GM23338 (cell line): ENCODE measurements around the gene TMEM201. TPM values are rescaled to one million over a fixed set of nuclear protein-coding genes. Genes with fewer than 3 reads are reported as not detected.

Source experiments
- ATAC-seq: fragments of 200-7000 bp; cut with Tn5 transposase; 3 replicates; pipeline ENCODE4 v1.9.1; 2020
- DNase-seq: peaks from one replicate; pipeline ENCODE4 v3.0.0-alpha.2; 2015; ENCODE audit warnings: low spot score
- H2AFZ ChIP-seq: fragments of 200-600 bp; sonication (generic); 2 replicates; pipeline ENCODE4 v1.8.0; 2016; ENCODE audit warnings: antibody characterized with exemption, mild to moderate bottlenecking, moderate library complexity
- H3F3A ChIP-seq: fragments of 200-600 bp; sonication (generic); replicated peaks from 2 replicates; pipeline ENCODE4 v1.8.0; 2017; ENCODE audit warnings: antibody characterized with exemption, mixed run types, low read depth
- H3K27ac ChIP-seq: fragments of 200-600 bp; sonication (generic); 2 replicates; pipeline ENCODE4 v1.6.1; 2016; ENCODE audit warnings: low read depth
- H3K27me3 ChIP-seq: fragments of 200-600 bp; sonication (generic); 2 replicates; pipeline ENCODE4 v1.8.0; 2016; ENCODE audit warnings: mild to moderate bottlenecking, mixed run types, moderate library complexity; ENCODE audit not compliant: insufficient read depth
- H3K36me3 ChIP-seq: fragments of 200-600 bp; sonication (generic); 2 replicates; pipeline ENCODE4 v1.8.0; 2016; ENCODE audit warnings: mild to moderate bottlenecking; ENCODE audit not compliant: insufficient read depth
- H3K4me1 ChIP-seq: fragments of 200-600 bp; sonication (generic); 2 replicates; pipeline ENCODE4 v1.8.0; 2016; ENCODE audit warnings: mild to moderate bottlenecking, moderate library complexity; ENCODE audit not compliant: insufficient read depth
- H3K4me2 ChIP-seq: fragments of 200-600 bp; sonication (generic); 2 replicates; pipeline ENCODE4 v1.7.1; 2017; ENCODE audit warnings: mixed run types
- H3K4me3 ChIP-seq: fragments of 200-600 bp; sonication (generic); 2 replicates; pipeline ENCODE4 v1.6.1; 2016; ENCODE audit warnings: mixed run types
- H3K79me2 ChIP-seq: fragments of 200-600 bp; sonication (generic); replicated peaks from 2 replicates; pipeline ENCODE4 v1.8.0; 2017; ENCODE audit warnings: mild to moderate bottlenecking; ENCODE audit not compliant: insufficient read depth
- H3K9me2 ChIP-seq: fragments of 200-600 bp; sonication (generic); 2 replicates; pipeline ENCODE4 v1.8.0; 2017; ENCODE audit not compliant: insufficient read depth
- H4K20me1 ChIP-seq: fragments of 200-600 bp; sonication (generic); replicated peaks from 2 replicates; pipeline ENCODE4 v1.8.0; 2017; ENCODE audit warnings: mild to moderate bottlenecking; ENCODE audit not compliant: insufficient read depth
- H3K27ac Mint-ChIP-seq: 2 replicates; pipeline ENCODE4 v1.8.0; 2020; ENCODE audit warnings: inconsistent platforms, mild to moderate bottlenecking, moderate library complexity, mixed read lengths
- H3K27me3 Mint-ChIP-seq: 3 replicates; pipeline ENCODE4 v1.8.0; 2022; ENCODE audit warnings: low read depth, mild to moderate bottlenecking, moderate library complexity, mixed read lengths, inconsistent platforms; ENCODE audit not compliant: insufficient read depth, poor library complexity
- H3K36me3 Mint-ChIP-seq: 3 replicates; pipeline ENCODE4 v1.8.0; 2021; ENCODE audit warnings: low read depth, mild to moderate bottlenecking, inconsistent platforms, moderate library complexity, mixed read lengths
- H3K4me1 Mint-ChIP-seq: 3 replicates; pipeline ENCODE4 v1.8.0; 2020; ENCODE audit warnings: mild to moderate bottlenecking, inconsistent platforms, mixed read lengths
- H3K4me3 Mint-ChIP-seq: 3 replicates; pipeline ENCODE4 v1.8.0; 2021; ENCODE audit warnings: moderate library complexity, mild to moderate bottlenecking, inconsistent platforms, mixed read lengths
- H3K9me3 Mint-ChIP-seq: 3 replicates; pipeline ENCODE4 v1.8.0; 2020; ENCODE audit warnings: moderate library complexity, mild to moderate bottlenecking, inconsistent platforms, mixed read lengths
- CTCF ChIP-seq, 2 experiments: fragments of 200-600 bp in 1 of 2; sonication (generic) in 1 of 2; conservative IDR thresholded peaks; 2 replicates each; pipeline versions ENCODE4 v1.5.1 to v1.6.1; 2016 to 2017; ENCODE audit warnings: antibody characterized with exemption in 2 of 2, low read depth in 2 of 2, mild to moderate bottlenecking in 2 of 2, moderate library complexity in 1 of 2
- ETS1 ChIP-seq: IDR thresholded peaks from 2 replicates; pipeline ENCODE4 v1.6.1; 2016; ENCODE audit warnings: antibody characterized with exemption
- EZH2phosphoT487 ChIP-seq: fragments of 200-600 bp; sonication (generic); IDR thresholded peaks from one replicate; pipeline ENCODE4 v1.8.1; 2018; ENCODE audit warnings: antibody characterized with exemption; ENCODE audit not compliant: unreplicated experiment
- JUNB ChIP-seq: IDR thresholded peaks from one replicate; pipeline ENCODE4 v1.6.1; 2016; ENCODE audit warnings: antibody characterized with exemption; ENCODE audit not compliant: unreplicated experiment
- NANOG ChIP-seq: IDR thresholded peaks from 2 replicates; pipeline ENCODE4 v1.6.1; 2016; ENCODE audit warnings: antibody characterized with exemption, borderline replicate concordance
- POLR2AphosphoS5 ChIP-seq: IDR thresholded peaks from 2 replicates; pipeline ENCODE4 v1.6.1; 2016; ENCODE audit warnings: antibody characterized with exemption, low read depth
- ZNF331 ChIP-seq: fragments of 250-450 bp; sonication (Bioruptor Pico); IDR thresholded peaks from 2 replicates; pipeline ENCODE4 v1.5.0; 2020; ENCODE audit warnings: low read depth, mild to moderate bottlenecking, moderate library complexity
- ZNF462 ChIP-seq: fragments of 250-450 bp; sonication (Bioruptor Pico); IDR thresholded peaks from 2 replicates; pipeline ENCODE4 v1.5.0; 2020; ENCODE audit warnings: mild to moderate bottlenecking, moderate library complexity
- polyA plus RNA-seq: library from polyadenylated mRNA; unstranded; fragments of >200 nt; fragmentation: Nextera tagmentation; extraction: Ambion mirVana; gene quantifications from 2 replicates; pipeline ENCODE4 v1.2.1, GENCODE V29; 2016
- total RNA-seq: library from RNA; depleted of rRNA; stranded (reverse); fragments of >200 nt; shearing (Covaris generic); gene quantifications from 2 replicates; pipeline ENCODE4 v1.2.3, GENCODE V29; 2014

TMEM201 gene
- total and polyA plus RNA-seq, 2 experiments from 2014 or later, result 11.6 to 27.2 TPM

- Histone ChIP-seq H3K27ac (no peak overlapping the region), H3K79me2 (no peaks in the 10 kb centered on the region), H3K4me3 (no peak overlapping the region), H3K9me2 (no peaks in the 10 kb centered on the region), H3K4me1 (no peaks in the 10 kb centered on the region), H3K27me3 (no peaks in the 10 kb centered on the region), H4K20me1 (no peaks in the 10 kb centered on the region; the same call in 1 of the 2 replicates), H3K36me3 (0 out of 2 replicates have a peak, but pooled peaks cover 3% of the 10 kb centered on the region), H2AFZ (no peak overlapping the region), H3K4me2 (no peak overlapping the region), H3F3A (no peaks in the 10 kb centered on the region)
- H3K36me3 Mint-ChIP-seq, result peaks cover 12% of the 10 kb centered on the region
- H3K4me3 Mint-ChIP-seq, result no peak overlapping the region
- ATAC-seq (no peak), DNase-seq (no peak)
- no peaks in the 10 kb centered on the region for H3K9me3 Mint-ChIP-seq
- TF ChIP-seq POLR2AphosphoS5 (no peak), EZH2phosphoT487 (no peak), ZNF331 (CRISPR knock-in tag) (no peak), ZNF462 (CRISPR knock-in tag) (no peak), NANOG (no peak), CTCF (conservative IDR thresholded peaks at IDR 0.05; ENCODE audit: low read depth in 2 of 2) (no peak), JUNB (no peak), ETS1 (no peak)
- peaks cover 10% of the 10 kb centered on the region for H3K27me3 Mint-ChIP-seq
- no peak overlapping the region for H3K27ac Mint-ChIP-seq
- no peaks in the 10 kb centered on the region for H3K4me1 Mint-ChIP-seq
Measured at GRCh38 chr1:9609998-9610397, 21.3 kb downstream of the TMEM201 start.
